ENCODE data around the gene NRCAM.
"Not testable (repeated sequence)": the region's sequence is repeated elsewhere in the genome, so short reads cannot be mapped to it uniquely, and the experiment has no call there.

DNA sequence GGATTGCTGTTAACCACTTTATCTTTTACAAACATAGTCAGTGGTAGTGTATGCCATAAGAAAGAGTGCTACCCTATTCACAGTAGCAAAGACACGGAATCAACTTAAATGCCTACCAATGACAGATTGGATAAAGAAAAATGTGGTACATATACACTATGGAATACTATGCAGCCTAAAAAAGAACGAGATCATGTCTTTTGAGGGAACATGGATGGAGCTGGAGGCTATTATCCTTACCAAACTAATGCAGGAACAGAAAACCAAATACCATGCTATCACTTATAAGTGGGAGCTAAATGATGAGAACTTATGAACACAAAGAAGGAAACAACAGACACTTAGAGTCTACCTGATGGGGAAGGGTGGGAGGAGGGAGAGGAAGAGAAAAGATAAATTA lies 10.1 kb upstream of the NRCAM start:
- TF ChIP-seq, protein P1, sequence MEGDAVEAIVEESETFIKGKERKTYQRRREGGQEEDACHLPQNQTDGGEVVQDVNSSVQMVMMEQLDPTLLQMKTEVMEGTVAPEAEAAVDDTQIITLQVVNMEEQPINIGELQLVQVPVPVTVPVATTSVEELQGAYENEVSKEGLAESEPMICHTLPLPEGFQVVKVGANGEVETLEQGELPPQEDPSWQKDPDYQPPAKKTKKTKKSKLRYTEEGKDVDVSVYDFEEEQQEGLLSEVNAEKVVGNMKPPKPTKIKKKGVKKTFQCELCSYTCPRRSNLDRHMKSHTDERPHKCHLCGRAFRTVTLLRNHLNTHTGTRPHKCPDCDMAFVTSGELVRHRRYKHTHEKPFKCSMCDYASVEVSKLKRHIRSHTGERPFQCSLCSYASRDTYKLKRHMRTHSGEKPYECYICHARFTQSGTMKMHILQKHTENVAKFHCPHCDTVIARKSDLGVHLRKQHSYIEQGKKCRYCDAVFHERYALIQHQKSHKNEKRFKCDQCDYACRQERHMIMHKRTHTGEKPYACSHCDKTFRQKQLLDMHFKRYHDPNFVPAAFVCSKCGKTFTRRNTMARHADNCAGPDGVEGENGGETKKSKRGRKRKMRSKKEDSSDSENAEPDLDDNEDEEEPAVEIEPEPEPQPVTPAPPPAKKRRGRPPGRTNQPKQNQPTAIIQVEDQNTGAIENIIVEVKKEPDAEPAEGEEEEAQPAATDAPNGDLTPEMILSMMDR (IDR thresholded peaks at IDR 0.05): not testable (repeated sequence)
- TF ChIP-seq, protein P2, sequence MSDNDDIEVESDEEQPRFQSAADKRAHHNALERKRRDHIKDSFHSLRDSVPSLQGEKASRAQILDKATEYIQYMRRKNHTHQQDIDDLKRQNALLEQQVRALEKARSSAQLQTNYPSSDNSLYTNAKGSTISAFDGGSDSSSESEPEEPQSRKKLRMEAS (CRISPR knock-in tag; IDR thresholded peaks at IDR 0.05): not testable (repeated sequence)
- TF ChIP-seq ESRRA (CRISPR knock-in tag; IDR thresholded peaks at IDR 0.05; ENCODE audit: borderline replicate concordance); CBFB (CRISPR knock-in tag; IDR thresholded peaks at IDR 0.05; ENCODE audit: low read depth): not testable (repeated sequence)
- TF ChIP-seq, protein P3, sequence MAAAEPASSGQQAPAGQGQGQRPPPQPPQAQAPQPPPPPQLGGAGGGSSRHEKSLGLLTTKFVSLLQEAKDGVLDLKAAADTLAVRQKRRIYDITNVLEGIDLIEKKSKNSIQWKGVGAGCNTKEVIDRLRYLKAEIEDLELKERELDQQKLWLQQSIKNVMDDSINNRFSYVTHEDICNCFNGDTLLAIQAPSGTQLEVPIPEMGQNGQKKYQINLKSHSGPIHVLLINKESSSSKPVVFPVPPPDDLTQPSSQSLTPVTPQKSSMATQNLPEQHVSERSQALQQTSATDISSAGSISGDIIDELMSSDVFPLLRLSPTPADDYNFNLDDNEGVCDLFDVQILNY (CRISPR knock-in tag; IDR thresholded peaks at IDR 0.05): not testable (repeated sequence)
